MCF 10A (cell line): Measurements from ENCODE around the gene EFNA3. TPM values are rescaled to one million over a fixed set of nuclear protein-coding genes. Genes with fewer than 3 reads are reported as not detected.

Source experiments
- BruUV-seq: library from RNA; stranded (reverse); fragments of 400-500 nt; replicated peaks from 2 replicates; lab custom pipeline; 2021; lab: Mats Ljungman, UMichigan
- CTCF ChIA-PET: fragments of 300-600 bp; sonication (Branson Sonifier 250); formaldehyde crosslinking; extraction: SDS; loops from one replicate; lab custom pipeline; 2021; ENCODE audit warnings: antibody characterized with exemption, inconsistent platforms; lab: Yijun Ruan, JAX
- POLR2A ChIA-PET: fragments of 300-600, 350-650 bp; sonication (Branson Sonifier 250); formaldehyde crosslinking; extraction: SDS; loops from one replicate; lab custom pipeline; 2020; ENCODE audit warnings: antibody characterized with exemption, inconsistent platforms; lab: Yijun Ruan, JAX
- DNase-seq: peaks from one replicate; pipeline ENCODE4 v3.0.0-alpha.2; 2018; ENCODE audit not compliant: unreplicated experiment
- H3K27ac Mint-ChIP-seq: one replicate; pipeline ENCODE4 v1.8.0; 2022; ENCODE audit warnings: mild to moderate bottlenecking, low read depth, mixed read lengths; ENCODE audit not compliant: unreplicated experiment
- H3K27me3 Mint-ChIP-seq: one replicate; pipeline ENCODE4 v1.8.0; 2022; ENCODE audit warnings: mixed read lengths; ENCODE audit not compliant: insufficient read depth, unreplicated experiment
- H3K36me3 Mint-ChIP-seq: one replicate; pipeline ENCODE4 v1.8.0; 2022; ENCODE audit warnings: mild to moderate bottlenecking, moderate library complexity, mixed read lengths; ENCODE audit not compliant: insufficient read depth, unreplicated experiment
- H3K4me1 Mint-ChIP-seq: one replicate; pipeline ENCODE4 v1.8.0; 2022; ENCODE audit warnings: mixed read lengths; ENCODE audit not compliant: insufficient read depth, unreplicated experiment
- H3K4me3 Mint-ChIP-seq: one replicate; pipeline ENCODE4 v1.8.0; 2022; ENCODE audit warnings: mild to moderate bottlenecking, moderate library complexity, mixed read lengths; ENCODE audit not compliant: unreplicated experiment
- H3K9me3 Mint-ChIP-seq: one replicate; pipeline ENCODE4 v1.8.0; 2022; ENCODE audit warnings: mixed read lengths; ENCODE audit not compliant: unreplicated experiment
- CTCF ChIP-seq: fragments of 200-600 bp; IDR thresholded peaks from one replicate; pipeline ENCODE4 v1.8.0; 2022; ENCODE audit warnings: antibody characterized with exemption, mild to moderate bottlenecking; ENCODE audit not compliant: unreplicated experiment
- intact Hi-C: fragments of 100-400 bp; cut with micrococcal nuclease; formaldehyde crosslinking; loops from 2 replicates; pipeline ENCODE4 v1.14.1; 2022
- total RNA-seq: library from RNA; stranded (reverse); gene quantifications from 2 replicates; pipeline ENCODE4 v1.2.3, GENCODE V29; 2022

Gene EFNA3
- total RNA-seq, 1 experiment from 2014 or later = 1.7 TPM

DNA sequence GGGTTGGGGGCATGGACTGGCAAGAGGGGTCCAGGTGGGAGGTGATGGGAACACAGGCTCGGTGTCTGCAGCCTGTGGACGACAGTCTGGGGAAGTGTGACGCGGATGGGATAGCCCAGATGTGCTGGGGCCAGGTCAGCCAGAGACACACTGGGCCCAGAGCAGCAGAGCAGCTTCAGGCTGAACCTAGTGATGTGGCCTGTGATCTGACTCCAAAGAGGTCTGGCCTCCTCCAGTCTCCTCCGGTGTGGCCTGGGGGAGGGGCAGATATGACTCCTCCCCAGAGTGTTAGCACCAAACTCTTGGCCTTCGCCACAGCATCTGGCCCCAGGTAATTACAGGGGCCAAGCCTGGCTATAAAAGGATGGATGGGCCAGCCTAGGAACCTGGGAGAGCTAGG, 13.5 kb downstream of the EFNA3 start:
- no TSS peak for BruUV-seq
- CTCF ChIA-PET = interaction anchor here (0.8 to 6.8 kb wide), 36 partner anchors 8 to 556 kb away, joined by 3 to 380 read pairs (median 8); partner anchors contain the start of genes DPM3, EFNA1, KRTCAP2 and LENEP
- H3K36me3 Mint-ChIP-seq = no peaks in the 10 kb centered on the region
- no peaks in the 10 kb centered on the region for H3K9me3 Mint-ChIP-seq
- H3K27me3 Mint-ChIP-seq = peaks cover 17% of the 10 kb centered on the region
- no peak overlapping the region for H3K27ac Mint-ChIP-seq
- no peak for DNase-seq
- POLR2A ChIA-PET = interaction anchor here (1.0 to 2.3 kb wide), 8 partner anchors 12 to 80 kb away, joined by 3 to 20 read pairs (median 9); partner anchors contain the start of genes KRTCAP2 and SLC50A1
- no peak for TF ChIP-seq CTCF
- no peak overlapping the region for H3K4me3 Mint-ChIP-seq
- H3K4me1 Mint-ChIP-seq = peaks cover 26% of the 10 kb centered on the region
- intact Hi-C loops = no loop called here

DNA sequence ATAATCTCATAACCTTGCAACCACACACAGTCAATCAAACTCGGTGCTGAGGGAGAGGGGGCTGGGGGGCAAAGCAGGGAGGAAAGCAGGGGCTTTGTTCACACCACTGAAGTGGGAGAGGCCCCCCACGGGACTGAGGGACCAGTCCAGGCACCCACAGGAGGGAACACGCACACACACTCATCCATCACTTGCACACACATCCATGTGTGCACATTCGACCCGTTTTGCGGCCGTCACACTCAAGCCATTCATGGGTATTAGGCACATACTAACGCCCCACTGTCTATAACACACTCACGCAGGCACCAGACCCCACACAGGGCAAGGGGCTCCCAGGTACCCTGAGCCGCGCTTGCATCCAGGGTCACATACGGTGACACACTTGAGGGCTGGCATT, 14.0 kb downstream of the EFNA3 start:
- H3K36me3 Mint-ChIP-seq = no peaks in the 10 kb centered on the region
- no peaks in the 10 kb centered on the region for H3K9me3 Mint-ChIP-seq
- no TSS peak for BruUV-seq
- ChIA-PET CTCF (interaction anchor here (0.8 to 6.8 kb wide), 18 partner anchors 12 to 423 kb away, joined by 3 to 380 read pairs (median 13); partner anchors contain the start of genes DPM3, EFNA1, KRTCAP2 and PBXIP1), POLR2A (interaction anchor here (2.0 kb wide), 1 partner anchor 42 kb away, joined by 13 read pairs; the partner anchor contains the start of gene SLC50A1)
- intact Hi-C loops = no loop called here
- no peak overlapping the region for H3K27ac Mint-ChIP-seq
- no peak overlapping the region for H3K4me3 Mint-ChIP-seq
- no peak for TF ChIP-seq CTCF
- no peak for DNase-seq
- H3K27me3 Mint-ChIP-seq = peaks cover 17% of the 10 kb centered on the region
- peaks cover 26% of the 10 kb centered on the region for H3K4me1 Mint-ChIP-seq

DNA sequence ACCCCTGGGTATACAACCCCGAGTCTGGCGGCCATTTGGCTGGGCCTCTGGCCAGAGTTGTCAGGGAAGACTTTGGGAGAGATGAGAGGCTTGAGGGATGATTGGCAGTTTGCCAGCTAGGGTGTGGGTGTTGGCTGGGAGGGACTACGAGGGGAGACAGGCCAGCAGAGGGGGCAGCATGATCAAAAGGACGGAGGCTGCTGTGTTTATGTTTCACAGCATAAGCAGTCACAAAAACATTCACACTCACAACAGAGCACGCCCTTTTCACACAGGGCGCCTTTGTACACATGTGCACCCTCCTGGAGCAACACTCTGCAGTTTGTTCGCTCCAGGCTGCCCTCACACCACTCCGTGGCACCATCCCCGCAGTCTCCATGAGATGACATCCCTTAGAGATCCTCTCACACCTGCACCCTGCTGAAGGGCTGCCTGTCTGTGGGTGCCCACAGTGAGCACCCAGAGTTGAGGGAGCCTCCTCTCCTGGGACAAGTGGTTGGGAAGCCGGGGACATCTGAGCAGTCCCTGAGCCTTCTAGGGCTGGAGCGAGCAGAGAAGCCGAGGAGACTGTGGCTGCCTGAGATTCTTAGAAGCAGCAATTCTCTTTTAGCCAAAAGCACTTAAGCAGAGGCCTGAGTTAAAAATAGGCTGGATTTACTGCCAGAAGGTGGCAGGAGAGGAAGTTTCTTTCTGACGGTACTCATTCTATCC, 15.4 kb downstream of the EFNA3 start:
- BruUV-seq = no TSS peak
- Mint-ChIP-seq H3K36me3 (no peaks in the 10 kb centered on the region), H3K4me3 (no peak overlapping the region), H3K27ac (no peak overlapping the region), H3K4me1 (peaks cover 26% of the 10 kb centered on the region), H3K9me3 (no peaks in the 10 kb centered on the region), H3K27me3 (peaks cover 17% of the 10 kb centered on the region)
- ChIA-PET POLR2A (interaction anchor here (1.3 to 5.7 kb wide), 4 partner anchors 33 to 79 kb away, joined by 7 to 66 read pairs (median 14); partner anchors contain the start of genes EFNA1, KRTCAP2 and SLC50A1), CTCF (interaction anchor here (0.6 to 6.8 kb wide), 17 partner anchors 8 to 500 kb away, joined by 3 to 380 read pairs (median 10); partner anchors contain the start of genes DPM3, EFNA1, KRTCAP2 and SLC50A1)
- peak; percentile 76 for DNase-seq
- peak; percentile 50 for TF ChIP-seq CTCF
- intact Hi-C loops = loop anchor here (1.0 kb wide), 2 partner anchors 30 to 73 kb away; no protein-coding TSS in a partner anchor

GRCh38 chr1:155094622-155094948, 15.9 kb downstream of the EFNA3 start:
- BruUV-seq = no TSS peak
- no peak for DNase-seq
- Mint-ChIP-seq H3K27ac (no peak overlapping the region), H3K4me1 (peaks cover 26% of the 10 kb centered on the region), H3K36me3 (no peaks in the 10 kb centered on the region), H3K4me3 (no peak overlapping the region), H3K27me3 (peaks cover 17% of the 10 kb centered on the region), H3K9me3 (no peaks in the 10 kb centered on the region)
- no peak for TF ChIP-seq CTCF
- intact Hi-C loops = loop anchor here (1.0 kb wide), 2 partner anchors 30 to 73 kb away; no protein-coding TSS in a partner anchor
- ChIA-PET POLR2A (interaction anchor here (0.5 to 5.7 kb wide), 5 partner anchors 12 to 78 kb away, joined by 4 to 66 read pairs (median 8); partner anchors contain the start of genes EFNA1, KRTCAP2 and SLC50A1), CTCF (interaction anchor here (0.6 to 4.8 kb wide), 21 partner anchors 9 to 229 kb away, joined by 3 to 58 read pairs (median 9); partner anchors contain the start of gene KRTCAP2)
